Activated CD8-positive, alpha-beta T cell treated with anti-CD3 and anti-CD28 coated beads for 36 hours (primary cell): Measurements from ENCODE around the gene SDK2. TPM values are rescaled to one million over a fixed set of nuclear protein-coding genes. Genes with fewer than 3 reads are reported as not detected.

Experiments
- ATAC-seq: fragments of 200-7000 bp; cut with Tn5 transposase; one replicate; pipeline ENCODE4 v1.10.0; 2021; ENCODE audit warnings: mild to moderate bottlenecking, moderate library complexity
- CTCF ChIA-PET: fragments of 350-600 bp; sonication (Branson Sonifier 250); formaldehyde crosslinking; loops from one replicate; lab custom pipeline; 2021; ENCODE audit warnings: antibody characterized with exemption; lab: Charles Lee
- POLR2A ChIA-PET: fragments of 350-600 bp; sonication (Branson Sonifier 250); formaldehyde crosslinking; loops from one replicate; lab custom pipeline; 2021; ENCODE audit warnings: antibody characterized with exemption; lab: Charles Lee
- DNase-seq: peaks from one replicate; pipeline ENCODE4 v3.0.0-alpha.2; 2020
- H3K27ac Mint-ChIP-seq: one replicate; pipeline ENCODE4 v1.8.0; 2021; ENCODE audit warnings: mild to moderate bottlenecking, mixed read lengths
- H3K27me3 Mint-ChIP-seq: one replicate; pipeline ENCODE4 v1.8.0; 2021; ENCODE audit warnings: mixed read lengths
- H3K36me3 Mint-ChIP-seq: one replicate; pipeline ENCODE4 v1.8.0; 2021; ENCODE audit warnings: low read depth, mixed read lengths
- H3K4me1 Mint-ChIP-seq: one replicate; pipeline ENCODE4 v1.8.0; 2021; ENCODE audit warnings: low read depth, mixed read lengths
- H3K4me3 Mint-ChIP-seq: one replicate; pipeline ENCODE4 v1.8.0; 2021; ENCODE audit warnings: mild to moderate bottlenecking, moderate library complexity, mixed read lengths
- H3K9me3 Mint-ChIP-seq: one replicate; pipeline ENCODE4 v1.8.0; 2021; ENCODE audit warnings: mixed read lengths
- intact Hi-C: fragments of 100-400 bp; cut with micrococcal nuclease; formaldehyde crosslinking; loops from one replicate; pipeline ENCODE4 v1.10.0; 2022
- total RNA-seq, 2 experiments: library from RNA; stranded (reverse); gene quantifications; one replicate each; pipeline ENCODE4 v1.2.3, GENCODE V29; 2021
- TF ChIP-seq, protein P1 (sequence below): fragments of 200-600 bp; IDR thresholded peaks from one replicate; pipeline ENCODE4 v1.8.0; 2022; ENCODE audit warnings: antibody characterized with exemption, mild to moderate bottlenecking

The SDK2 gene
- total RNA-seq, 2 experiments from 2014 or later = 3.2 to 3.3 TPM

- Mint-ChIP-seq H3K4me3 (no peak overlapping the region), H3K9me3 (no peaks in the 10 kb centered on the region), H3K4me1 (no peaks in the 10 kb centered on the region), H3K27me3 (no peaks in the 10 kb centered on the region), H3K36me3 (no peaks in the 10 kb centered on the region), H3K27ac (no peak overlapping the region)
- ChIA-PET CTCF (no interaction called here), POLR2A (no interaction called here)
- TF ChIP-seq, protein P1, sequence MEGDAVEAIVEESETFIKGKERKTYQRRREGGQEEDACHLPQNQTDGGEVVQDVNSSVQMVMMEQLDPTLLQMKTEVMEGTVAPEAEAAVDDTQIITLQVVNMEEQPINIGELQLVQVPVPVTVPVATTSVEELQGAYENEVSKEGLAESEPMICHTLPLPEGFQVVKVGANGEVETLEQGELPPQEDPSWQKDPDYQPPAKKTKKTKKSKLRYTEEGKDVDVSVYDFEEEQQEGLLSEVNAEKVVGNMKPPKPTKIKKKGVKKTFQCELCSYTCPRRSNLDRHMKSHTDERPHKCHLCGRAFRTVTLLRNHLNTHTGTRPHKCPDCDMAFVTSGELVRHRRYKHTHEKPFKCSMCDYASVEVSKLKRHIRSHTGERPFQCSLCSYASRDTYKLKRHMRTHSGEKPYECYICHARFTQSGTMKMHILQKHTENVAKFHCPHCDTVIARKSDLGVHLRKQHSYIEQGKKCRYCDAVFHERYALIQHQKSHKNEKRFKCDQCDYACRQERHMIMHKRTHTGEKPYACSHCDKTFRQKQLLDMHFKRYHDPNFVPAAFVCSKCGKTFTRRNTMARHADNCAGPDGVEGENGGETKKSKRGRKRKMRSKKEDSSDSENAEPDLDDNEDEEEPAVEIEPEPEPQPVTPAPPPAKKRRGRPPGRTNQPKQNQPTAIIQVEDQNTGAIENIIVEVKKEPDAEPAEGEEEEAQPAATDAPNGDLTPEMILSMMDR = no peak
- intact Hi-C loops = no loop called here
- ATAC-seq (no peak), DNase-seq (peak; percentile 11)
These were observed 250.3 kb downstream of the SDK2 start for GRCh38 chr17:73393962-73394361.

GRCh38 chr17:73393381-73393780 is 250.9 kb downstream of the SDK2 start:
- Mint-ChIP-seq H3K27me3 (no peaks in the 10 kb centered on the region), H3K36me3 (no peaks in the 10 kb centered on the region), H3K9me3 (no peaks in the 10 kb centered on the region), H3K4me1 (no peaks in the 10 kb centered on the region), H3K27ac (no peak overlapping the region), H3K4me3 (no peak overlapping the region)
- no peak for ATAC-seq
- TF ChIP-seq, protein P1 = no peak
- ChIA-PET POLR2A (no interaction called here), CTCF (no interaction called here)
- intact Hi-C loops = no loop called here
- DNase-seq = no peak

DNA sequence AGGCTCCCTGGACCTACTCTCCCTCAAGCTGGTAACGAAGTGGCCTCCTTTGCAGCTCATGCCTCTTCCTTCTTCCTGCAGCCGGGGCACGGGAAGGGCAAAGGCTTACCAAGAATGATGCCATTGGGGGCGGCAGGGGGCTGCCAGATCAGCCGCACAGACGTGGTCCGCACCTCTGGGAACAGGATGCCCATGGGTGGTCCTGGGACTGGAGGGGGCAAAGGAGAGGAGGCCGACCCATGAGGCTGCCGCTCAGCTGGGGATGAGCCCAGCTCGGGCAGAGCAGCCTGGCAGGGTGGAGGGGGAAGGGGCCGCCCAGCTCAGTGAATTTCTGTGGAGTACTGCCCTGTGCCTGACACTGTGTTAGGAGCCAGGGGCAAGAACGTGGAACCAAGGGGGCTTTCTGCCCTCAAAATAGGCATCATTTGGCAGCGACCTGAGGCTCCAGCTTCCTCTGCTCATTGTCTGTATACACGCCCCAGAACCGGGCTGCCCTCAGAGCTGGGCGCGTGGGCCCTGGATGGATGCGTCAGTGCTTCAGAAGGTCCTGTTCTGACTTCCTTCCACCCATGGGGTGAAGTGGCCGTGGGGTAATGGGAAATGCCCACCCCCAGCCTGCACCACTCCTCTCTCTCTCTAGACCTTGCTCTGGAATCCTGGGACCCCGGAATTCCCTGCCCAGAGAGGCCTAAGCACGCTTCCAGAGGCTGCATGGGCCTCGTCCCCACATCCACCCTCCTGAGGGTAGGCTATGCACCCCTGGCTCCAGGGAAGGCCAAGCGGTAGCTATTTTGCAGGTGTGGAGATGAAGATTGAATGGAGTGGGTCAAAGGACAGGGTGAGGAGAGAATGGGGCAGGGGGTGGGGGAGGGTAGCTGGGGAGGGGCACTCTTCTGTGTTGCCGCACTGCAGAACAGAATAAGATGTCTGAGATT is 252.6 kb downstream of the SDK2 start:
- Mint-ChIP-seq H3K4me1 (no peaks in the 10 kb centered on the region), H3K27ac (no peak overlapping the region), H3K4me3 (no peak overlapping the region), H3K9me3 (no peaks in the 10 kb centered on the region), H3K27me3 (no peaks in the 10 kb centered on the region), H3K36me3 (no peaks in the 10 kb centered on the region)
- intact Hi-C loops = no loop called here
- CTCF ChIA-PET = interaction anchor here (1.2 to 2.0 kb wide), 2 partner anchors 21 to 37 kb away, joined by 4 to 7 read pairs; no protein-coding TSS in a partner anchor
- POLR2A ChIA-PET = interaction anchor here (0.5 kb wide), 1 partner anchor 227 kb away, joined by 3 read pairs; the partner anchor contains the start of gene SSTR2
- TF ChIP-seq, protein P1 = no peak
- DNase-seq (no peak), ATAC-seq (no peak)

DNA sequence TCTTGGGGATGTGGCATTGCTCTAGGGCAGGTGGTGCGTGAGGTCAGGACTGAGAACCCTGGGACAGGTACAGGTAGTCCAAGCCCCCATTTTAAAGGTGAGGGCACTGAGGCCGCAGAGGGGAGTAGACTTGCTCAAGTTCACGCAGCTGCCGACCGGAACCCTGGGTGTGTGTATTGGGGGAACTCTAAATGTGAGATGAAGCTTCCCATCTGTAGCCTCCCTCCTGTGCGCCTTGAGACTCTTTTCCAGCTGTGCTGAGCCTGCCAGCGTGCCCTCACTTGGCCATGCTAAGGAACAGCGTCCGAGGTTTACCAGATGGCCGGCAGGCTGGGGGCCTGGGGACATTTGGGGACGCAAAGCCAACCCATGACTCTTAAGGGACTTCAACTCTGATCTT is 253.4 kb downstream of the SDK2 start:
- TF ChIP-seq, protein P1 = no peak
- intact Hi-C loops = no loop called here
- ATAC-seq (no peak), DNase-seq (no peak)
- H3K36me3 Mint-ChIP-seq = no peaks in the 10 kb centered on the region
- ChIA-PET POLR2A (interaction anchor here (0.5 to 1.1 kb wide), 2 partner anchors 9 to 226 kb away, joined by 3 to 4 read pairs; partner anchors contain the start of gene SSTR2), CTCF (interaction anchor here (2.0 kb wide), 1 partner anchor 21 kb away, joined by 7 read pairs; no protein-coding TSS in a partner anchor)
- H3K27me3 Mint-ChIP-seq = no peaks in the 10 kb centered on the region
- H3K27ac Mint-ChIP-seq = no peak overlapping the region
- H3K4me3 Mint-ChIP-seq = no peak overlapping the region
- no peaks in the 10 kb centered on the region for H3K9me3 Mint-ChIP-seq
- no peaks in the 10 kb centered on the region for H3K4me1 Mint-ChIP-seq

GRCh38 chr17:73390221-73390620 is 254.0 kb downstream of the SDK2 start:
- Mint-ChIP-seq H3K4me3 (no peak overlapping the region), H3K27ac (no peak overlapping the region), H3K36me3 (no peaks in the 10 kb centered on the region), H3K9me3 (no peaks in the 10 kb centered on the region), H3K4me1 (no peaks in the 10 kb centered on the region), H3K27me3 (no peaks in the 10 kb centered on the region)
- CTCF ChIA-PET = no interaction called here
- TF ChIP-seq, protein P1 = no peak
- ATAC-seq = no peak
- intact Hi-C loops = no loop called here
- no peak for DNase-seq
- POLR2A ChIA-PET = interaction anchor here (1.1 kb wide), 1 partner anchor 9 kb away, joined by 4 read pairs; no protein-coding TSS in a partner anchor
